ENCODE measurements around the gene NOP14. TPM values are rescaled to one million over a fixed set of nuclear protein-coding genes. Genes with fewer than 3 reads are reported as not detected.

The NOP14 gene
- polyA plus RNA-seq, 5 donors, result 22.4 to 28.7 (median 27.6) TPM

Other genes with a start within 250 kb of the NOP14 start
- gene TNIP2, start 207.1 kb downstream of the NOP14 start, polyA plus RNA-seq (ENCODE audit: insufficient read depth in 1 of 5, insufficient read length in 5 of 5, low replicate concordance in 1 of 5), result 10 to 100 TPM; 16.0 to 24.5 (median 18.5) TPM
- gene SH3BP2, start 170.3 kb downstream of the NOP14 start, polyA plus RNA-seq (ENCODE audit: insufficient read depth in 1 of 5, insufficient read length in 5 of 5, low replicate concordance in 1 of 5), result 10 to 100 TPM; 33.2 to 59.8 (median 47.8) TPM
- 100 to 1,000 TPM; 260 to 305 (median 286) TPM for gene ADD1, start 119.6 kb downstream of the NOP14 start, polyA plus RNA-seq (ENCODE audit: insufficient read depth in 1 of 5, insufficient read length in 5 of 5, low replicate concordance in 1 of 5)
- gene GRK4, start 165 bp upstream of the NOP14 start, polyA plus RNA-seq (ENCODE audit: insufficient read depth in 1 of 5, insufficient read length in 5 of 5, low replicate concordance in 1 of 5), result 10 to 100 TPM; 13.8 to 23.1 (median 15.6) TPM
- gene HTT-AS, start 111.1 kb upstream of the NOP14 start, polyA plus RNA-seq (ENCODE audit: insufficient read depth in 1 of 5, insufficient read length in 5 of 5, low replicate concordance in 1 of 5), result not detected
- gene HTT, start 111.3 kb upstream of the NOP14 start, polyA plus RNA-seq (ENCODE audit: insufficient read depth in 1 of 5, insufficient read length in 5 of 5, low replicate concordance in 1 of 5), result 10 to 100 TPM; 27.9 to 34.4 (median 32.0) TPM

Measured in right lung (tissue), 5 donors.